HepG2 (cell line): ENCODE results near the gene ZNF230. TPM values are rescaled to one million over a fixed set of nuclear protein-coding genes. Genes with fewer than 3 reads are reported as not detected.

ENCODE experiments used
- BHLHE40 ChIP-seq: IDR thresholded peaks from 2 replicates; pipeline ENCODE4 v1.6.1; 2011; ENCODE audit warnings: low read length, improper control_type of control experiment
- DDIT3 ChIP-seq: sonication (generic); formaldehyde crosslinking; IDR thresholded peaks from 2 replicates; pipeline ENCODE4 v1.4.0; 2020; ENCODE audit warnings: mild to moderate bottlenecking, missing genetic modification reagents
- JUN ChIP-seq: sonication (generic); formaldehyde crosslinking; IDR thresholded peaks from 2 replicates; pipeline ENCODE4 v1.4.0; 2020; ENCODE audit warnings: mild to moderate bottlenecking, missing genetic modification reagents
- MXD3 ChIP-seq: IDR thresholded peaks from 2 replicates; pipeline ENCODE4 v1.6.1; 2016; ENCODE audit warnings: mild to moderate bottlenecking, missing biosample characterization, missing genetic modification reagents
- MYNN ChIP-seq: sonication (generic); formaldehyde crosslinking; IDR thresholded peaks from 2 replicates; pipeline ENCODE4 v1.4.0; 2020; ENCODE audit warnings: mild to moderate bottlenecking, low read depth, missing genetic modification reagents
- POLR2A ChIP-seq, 2 experiments: IDR thresholded peaks; 2 replicates each; pipeline ENCODE4 v1.6.1; 2011; ENCODE audit warnings: low read depth in 2 of 2, low read length in 2 of 2, mild to moderate bottlenecking in 1 of 2, moderate library complexity in 1 of 2; ENCODE audit not compliant: insufficient read depth in 1 of 2
- SAP130 ChIP-seq: IDR thresholded peaks from 2 replicates; pipeline ENCODE4 v1.6.1; 2016; ENCODE audit warnings: low read depth
- SP2 ChIP-seq: sonication (generic); formaldehyde crosslinking; IDR thresholded peaks from 2 replicates; pipeline ENCODE4 v1.5.1; 2020; ENCODE audit warnings: mild to moderate bottlenecking, missing genetic modification reagents
- SP5 ChIP-seq: IDR thresholded peaks from 2 replicates; pipeline ENCODE4 v1.6.1; 2016; ENCODE audit warnings: low read depth, borderline replicate concordance
- TCF7L2 ChIP-seq: IDR thresholded peaks from 2 replicates; pipeline ENCODE4 v1.6.1; 2011; ENCODE audit warnings: mild to moderate bottlenecking, low read depth, low read length, moderate library complexity
- TEAD2 ChIP-seq: sonication (generic); formaldehyde crosslinking; IDR thresholded peaks from 2 replicates; pipeline ENCODE4 v1.9.0; 2021; ENCODE audit warnings: missing genetic modification reagents
- THAP7 ChIP-seq: sonication (generic); formaldehyde crosslinking; IDR thresholded peaks from 2 replicates; pipeline ENCODE4 v1.8.1; 2023; ENCODE audit warnings: mild to moderate bottlenecking, missing genetic modification reagents
- ZBTB7B ChIP-seq: sonication (generic); formaldehyde crosslinking; IDR thresholded peaks from 2 replicates; pipeline ENCODE4 v1.4.0; 2020; ENCODE audit warnings: missing genetic modification reagents
- ZFP62 ChIP-seq: sonication (generic); formaldehyde crosslinking; IDR thresholded peaks from 2 replicates; pipeline ENCODE4 v1.4.0; 2020; ENCODE audit warnings: missing genetic modification reagents
- ZNF276 ChIP-seq: sonication (generic); formaldehyde crosslinking; IDR thresholded peaks from 2 replicates; pipeline ENCODE4 v1.4.0; 2020; ENCODE audit warnings: mild to moderate bottlenecking, low read depth, missing genetic modification reagents
- ZNF335 ChIP-seq: sonication (generic); formaldehyde crosslinking; IDR thresholded peaks from 2 replicates; pipeline ENCODE4 v1.4.0; 2020; ENCODE audit warnings: missing genetic modification reagents
- ZNF547 ChIP-seq: sonication (generic); formaldehyde crosslinking; IDR thresholded peaks from 2 replicates; pipeline ENCODE4 v1.5.1; 2020; ENCODE audit warnings: mild to moderate bottlenecking, missing genetic modification reagents
- ZNF572 ChIP-seq: sonication (generic); formaldehyde crosslinking; IDR thresholded peaks from 2 replicates; pipeline ENCODE4 v1.5.1; 2020; ENCODE audit warnings: mild to moderate bottlenecking, missing genetic modification reagents
- ZNF580 ChIP-seq: IDR thresholded peaks from 2 replicates; pipeline ENCODE4 v1.6.1; 2016; ENCODE audit warnings: low read depth, borderline replicate concordance
- ZNF605 ChIP-seq: sonication (generic); formaldehyde crosslinking; IDR thresholded peaks from 2 replicates; pipeline ENCODE4 v1.8.0; 2022; ENCODE audit warnings: mild to moderate bottlenecking, missing genetic modification reagents
- ZNF639 ChIP-seq: conservative IDR thresholded peaks from 2 replicates; pipeline ENCODE4 v1.6.1; 2018; ENCODE audit warnings: missing genetic modification reagents
- ZNF710 ChIP-seq: sonication (generic); formaldehyde crosslinking; IDR thresholded peaks from 2 replicates; pipeline ENCODE4 v1.5.0; 2020; ENCODE audit warnings: mild to moderate bottlenecking, missing genetic modification reagents, borderline replicate concordance
- polyA plus RNA-seq, 8 experiments: library from polyadenylated mRNA; depleted of rRNA in 3 of 8; stranded (reverse) in 7 of 8; unstranded in 1 of 8; fragments of >200 nt; fragmentation: Illumina TruSeq in 4 of 8; extraction: Trizol in 4 of 8; gene quantifications; 2 replicates each; pipeline versions ENCODE4 v1.2.1 to v1.2.3, GENCODE V29; 2011 to 2016; ENCODE audit warnings: low read depth in 4 of 8, missing spikeins in 1 of 8, mixed read lengths in 1 of 8; ENCODE audit not compliant: insufficient read depth in 1 of 8
- total RNA-seq, 5 experiments: library from RNA; depleted of rRNA; stranded (reverse); fragments of >200 nt; fragmentation: Illumina TruSeq; extraction: Trizol; gene quantifications; 2 replicates each; pipeline ENCODE4 v1.2.3, GENCODE V29; 2016; ENCODE audit warnings: low read depth in 1 of 5

Gene ZNF230
- total and polyA plus RNA-seq, 2 of the 13 experiments (the other 11 are each of a cell fraction or from before 2014, with no cell fraction given): 2.4 to 5.5 TPM

- TF ChIP-seq TCF7L2 (no peak), ZFP62 (CRISPR knock-in tag) (no peak), TEAD2 (CRISPR knock-in tag) (no peak), ZNF276 (CRISPR knock-in tag) (no peak), ZNF710 (CRISPR knock-in tag) (no peak), ZNF335 (CRISPR knock-in tag) (peak; percentile 91; the same call in 1 of the 2 replicates), SAP130 (peak; percentile 84), SP2 (CRISPR knock-in tag) (peak; percentile 46; the same call in 1 of the 2 replicates), MYNN (CRISPR knock-in tag) (no peak), BHLHE40 (no peak), SP5 (CRISPR knock-in tag) (no peak), ZNF639 (CRISPR knock-in tag) (0 out of 2 replicates have a peak, but pooled peaks have one; percentile 19), MXD3 (no peak; the same call in 1 of the 2 replicates), ZNF605 (peak; percentile 60; the same call in 1 of the 2 replicates), DDIT3 (CRISPR knock-in tag) (no peak), ZNF547 (CRISPR knock-in tag) (no peak), ZNF580 (CRISPR knock-in tag) (no peak), ZBTB7B (CRISPR knock-in tag) (peak; percentile 43; the same call in 1 of the 2 replicates), POLR2A (IDR thresholded peaks at IDR 0.05; ENCODE audit: insufficient read depth in 1 of 2, low read depth in 2 of 2, low read length in 2 of 2) (peak; percentile 62 to 78; a peak in 3 of 4 replicates), ZNF572 (CRISPR knock-in tag) (no peak), THAP7 (no peak), JUN (CRISPR knock-in tag) (no peak)
Measured at GRCh38 chr19:44051650-44052402, 49.1 kb downstream of the ZNF230 start, which contains the start of gene ZNF223 (continued).
